HL-60/S4 (cell line): ENCODE data around the gene PDGFRA.
"Not testable (repeated sequence)": the region's sequence is repeated elsewhere in the genome, so short reads cannot be mapped to it uniquely, and the experiment has no call there.

Experiments used
- in situ Hi-C: fragments of 300-500 bp; cut with MboI; formaldehyde crosslinking; loops from 2 replicates; pipeline ENCODE4 v1.14.3; 2022; ENCODE audit warnings: low sequenced_read_pairs

Gene PDGFRA

DNA sequence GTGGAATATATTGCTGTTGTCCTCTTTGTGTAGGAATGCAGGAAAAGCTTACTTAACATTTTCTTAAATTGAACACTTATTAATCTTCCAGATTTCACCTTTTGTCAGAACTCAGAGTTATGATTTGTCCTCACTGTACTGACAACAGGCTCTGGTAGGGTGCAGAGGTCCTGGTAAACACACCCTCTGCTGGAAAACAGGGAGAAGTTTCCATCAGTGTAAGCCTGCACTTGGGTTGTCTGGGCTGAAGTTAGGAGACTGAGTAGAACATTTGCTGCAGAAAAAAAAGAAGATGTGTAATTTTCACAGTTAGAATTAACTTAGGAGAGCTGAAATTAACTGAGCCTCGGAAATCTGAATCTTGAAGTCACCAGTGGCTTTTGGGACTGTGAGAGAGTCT is 23.2 kb downstream of the PDGFRA start:
- in situ Hi-C loops, result not testable (repeated sequence)

GRCh38 chr4:54254116-54254914 is 25.2 kb downstream of the PDGFRA start:
- in situ Hi-C loops, result no loop called here

DNA sequence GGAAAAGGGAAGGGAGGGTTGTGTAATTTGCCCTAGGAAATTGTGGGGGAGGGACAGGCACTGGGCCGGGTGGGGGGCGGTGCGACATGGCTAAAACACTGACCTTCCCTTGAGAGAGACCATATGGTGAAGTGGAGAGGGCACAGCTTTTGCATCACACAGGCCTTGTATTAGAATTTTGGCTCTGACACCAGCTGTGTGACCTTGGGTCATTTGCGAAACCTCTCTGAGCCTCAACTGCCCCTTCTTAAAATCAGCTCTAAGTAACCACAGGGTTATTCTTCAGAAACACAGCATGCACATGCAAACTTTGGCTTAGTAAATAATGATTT is 25.8 kb downstream of the PDGFRA start:
- in situ Hi-C loops, result no loop called here

- in situ Hi-C loops, result no loop called here
These were observed 26.8 kb downstream of the PDGFRA start for GRCh38 chr4:54255881-54256280.

GRCh38 chr4:54256491-54257486 is 27.7 kb downstream of the PDGFRA start:
- in situ Hi-C loops, result no loop called here

DNA sequence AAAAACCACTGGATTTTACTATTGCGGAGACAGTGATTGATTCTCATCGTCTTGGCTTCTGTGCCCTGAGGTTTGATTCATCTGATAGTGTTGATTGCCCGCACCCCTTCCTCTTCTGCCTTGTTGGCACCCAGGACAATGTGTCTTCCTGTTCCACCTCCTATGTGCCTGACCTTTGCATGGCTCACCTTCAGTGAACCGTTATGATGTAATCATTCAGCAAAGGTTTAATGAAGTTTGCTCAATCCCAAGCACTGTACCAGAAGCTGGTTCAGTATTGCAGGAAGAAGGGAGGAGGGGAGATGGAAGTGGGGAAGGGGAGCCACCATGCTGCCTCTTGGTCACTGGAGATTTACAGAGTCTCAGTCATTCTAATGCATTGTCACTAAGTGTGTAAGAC is 36.3 kb downstream of the PDGFRA start:
- in situ Hi-C loops, result no loop called here

DNA sequence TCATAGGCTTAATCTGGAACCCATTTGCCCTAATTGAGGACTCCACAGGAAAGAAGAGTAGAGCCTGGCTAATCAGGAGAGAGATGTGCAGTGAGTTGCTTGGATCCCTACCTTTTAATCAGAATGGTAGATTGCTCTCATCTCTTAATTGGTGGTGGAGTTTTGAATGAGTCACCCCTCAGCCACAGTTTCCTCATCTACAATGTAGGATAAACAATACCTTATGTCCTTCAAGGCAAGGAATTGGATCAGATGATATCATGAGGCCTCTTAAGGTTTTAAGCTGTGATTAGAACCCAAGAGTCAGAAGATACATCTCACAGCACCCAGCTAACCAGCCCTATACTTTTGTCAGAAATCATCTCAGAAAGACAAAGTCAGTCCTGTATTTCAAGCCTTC is 39.1 kb downstream of the PDGFRA start:
- in situ Hi-C loops, result no loop called here

GRCh38 chr4:54271464-54271863 is 42.4 kb downstream of the PDGFRA start:
- in situ Hi-C loops, result no loop called here

DNA sequence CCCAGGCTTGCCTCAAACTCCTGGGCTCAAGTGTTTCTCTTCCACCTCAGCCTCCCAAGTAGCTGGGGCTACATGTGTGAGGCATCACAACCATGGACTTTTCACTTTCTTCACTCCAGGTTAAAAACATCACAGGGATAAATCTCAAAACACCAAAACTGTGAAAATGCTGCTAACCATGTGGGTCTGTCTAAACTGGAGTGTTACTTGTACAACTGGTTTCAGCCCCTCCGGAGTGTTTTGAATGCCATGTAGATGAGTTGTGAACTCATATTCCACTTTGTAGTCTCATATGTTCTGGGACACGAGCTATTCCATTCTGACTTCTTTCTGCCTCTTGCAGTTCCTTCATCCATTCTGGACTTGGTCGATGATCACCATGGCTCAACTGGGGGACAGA is 43.0 kb downstream of the PDGFRA start:
- in situ Hi-C loops, result no loop called here

GRCh38 chr4:54274264-54274663 is 45.2 kb downstream of the PDGFRA start:
- in situ Hi-C loops, result no loop called here

GRCh38 chr4:54274795-54275665 is 45.9 kb downstream of the PDGFRA start:
- in situ Hi-C loops, result no loop called here

DNA sequence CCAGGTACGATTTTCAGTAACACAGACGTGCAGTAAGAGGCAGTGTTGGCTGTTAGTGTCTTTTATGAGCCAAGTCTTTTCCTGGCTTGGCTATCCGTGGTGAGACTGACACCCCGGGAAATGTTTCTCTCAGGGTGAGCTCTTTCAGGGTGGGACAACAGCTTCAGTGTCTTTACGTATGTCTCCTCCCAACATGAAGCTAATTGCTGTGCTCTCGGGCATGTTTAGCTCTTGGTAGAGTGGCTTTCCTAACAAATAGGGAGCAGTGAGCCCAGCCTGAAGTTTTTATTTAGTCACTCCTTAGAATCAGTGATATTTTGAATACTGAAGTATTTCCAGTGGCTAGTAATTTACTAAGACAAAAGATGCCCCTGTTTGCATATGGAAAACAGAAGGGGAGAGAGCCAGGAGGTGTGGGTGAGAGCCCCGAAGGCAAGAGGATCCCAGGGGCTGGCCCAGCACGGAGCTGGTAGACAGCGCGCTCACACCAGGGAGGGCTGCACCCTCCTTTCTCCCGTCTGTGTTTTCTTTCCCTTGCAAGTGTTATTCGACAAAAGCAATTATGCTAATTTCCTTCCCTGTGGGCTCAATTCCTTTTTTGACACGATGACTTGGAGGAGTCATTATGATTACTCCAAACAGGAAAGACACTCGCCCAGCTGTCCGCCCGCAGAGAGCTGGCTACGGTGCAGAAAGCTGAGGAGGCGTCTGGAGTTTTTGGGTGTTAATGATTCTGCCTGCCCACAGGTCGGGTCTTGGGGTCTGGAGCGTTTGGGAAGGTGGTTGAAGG is 47.7 kb downstream of the PDGFRA start:
- in situ Hi-C loops, result no loop called here

DNA sequence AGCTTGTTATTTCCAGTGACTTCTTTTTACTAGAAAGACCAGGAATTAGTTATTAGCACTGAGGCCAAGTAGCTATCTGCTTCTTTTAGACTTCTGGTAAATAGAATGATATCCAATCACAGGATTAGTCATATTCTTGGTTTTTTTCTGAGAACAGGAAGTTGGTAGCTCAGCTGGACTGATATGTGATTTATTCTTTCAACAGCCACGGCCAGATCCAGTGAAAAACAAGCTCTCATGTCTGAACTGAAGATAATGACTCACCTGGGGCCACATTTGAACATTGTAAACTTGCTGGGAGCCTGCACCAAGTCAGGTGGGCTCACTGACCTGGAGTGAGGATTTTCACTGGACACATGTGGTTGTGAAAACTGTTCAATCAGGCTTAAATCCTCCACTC is 48.6 kb downstream of the PDGFRA start:
- in situ Hi-C loops, result no loop called here

DNA sequence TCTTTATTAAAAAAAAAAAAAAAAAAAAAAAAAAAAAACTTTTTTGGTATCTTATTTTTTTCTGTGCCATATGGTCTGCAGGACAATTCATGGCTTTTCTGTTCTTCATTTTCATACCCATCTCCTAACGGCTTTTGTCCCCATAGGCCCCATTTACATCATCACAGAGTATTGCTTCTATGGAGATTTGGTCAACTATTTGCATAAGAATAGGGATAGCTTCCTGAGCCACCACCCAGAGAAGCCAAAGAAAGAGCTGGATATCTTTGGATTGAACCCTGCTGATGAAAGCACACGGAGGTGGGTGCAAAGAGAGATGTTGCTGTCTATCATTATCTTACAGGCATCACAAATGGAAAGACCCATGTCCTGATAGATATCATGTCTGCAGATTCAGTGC is 49.1 kb downstream of the PDGFRA start:
- in situ Hi-C loops, result no loop called here

GRCh38 chr4:54281054-54281766 is 52.1 kb downstream of the PDGFRA start:
- in situ Hi-C loops, result no loop called here

- in situ Hi-C loops, result no loop called here
These were observed 53.7 kb downstream of the PDGFRA start for GRCh38 chr4:54282837-54283236.

DNA sequence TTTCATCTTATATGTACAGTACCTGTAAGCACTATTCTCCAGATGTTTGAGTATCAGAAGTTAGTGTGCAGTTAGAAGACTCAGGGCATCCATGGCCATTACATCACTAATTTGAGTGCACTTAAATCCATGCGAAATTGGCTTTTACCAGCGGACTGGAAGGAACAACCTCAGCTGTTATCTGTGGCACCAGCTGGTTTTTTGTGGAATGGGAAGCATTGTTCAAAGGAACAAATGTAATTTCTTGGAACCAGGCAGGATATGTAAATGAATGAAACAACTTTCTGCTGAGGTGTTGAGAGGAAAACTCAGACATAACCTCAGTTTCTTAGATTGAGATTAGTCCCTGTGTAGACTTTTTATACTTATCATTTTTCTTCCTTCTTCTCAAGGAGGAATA is 60.2 kb downstream of the PDGFRA start:
- in situ Hi-C loops, result no loop called here

DNA sequence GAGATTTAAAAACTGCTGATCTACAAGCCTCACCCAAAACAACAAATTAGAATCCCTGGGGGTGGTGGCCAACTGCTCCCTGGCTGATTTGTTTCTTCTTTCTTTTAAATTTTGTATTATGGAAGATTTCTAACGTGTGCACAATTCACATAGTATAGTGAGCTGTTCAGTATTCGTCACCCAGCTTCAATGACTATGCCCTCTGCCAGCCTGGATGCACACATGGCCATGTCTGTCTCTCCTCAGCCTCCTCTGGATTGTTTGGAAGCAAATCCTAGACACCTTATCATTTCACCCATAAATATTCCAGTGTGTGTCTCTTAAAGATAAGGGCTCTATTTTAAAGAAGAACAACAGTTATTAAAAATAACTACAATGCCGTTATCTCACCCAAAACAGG is 61.9 kb downstream of the PDGFRA start:
- in situ Hi-C loops, result no loop called here

DNA sequence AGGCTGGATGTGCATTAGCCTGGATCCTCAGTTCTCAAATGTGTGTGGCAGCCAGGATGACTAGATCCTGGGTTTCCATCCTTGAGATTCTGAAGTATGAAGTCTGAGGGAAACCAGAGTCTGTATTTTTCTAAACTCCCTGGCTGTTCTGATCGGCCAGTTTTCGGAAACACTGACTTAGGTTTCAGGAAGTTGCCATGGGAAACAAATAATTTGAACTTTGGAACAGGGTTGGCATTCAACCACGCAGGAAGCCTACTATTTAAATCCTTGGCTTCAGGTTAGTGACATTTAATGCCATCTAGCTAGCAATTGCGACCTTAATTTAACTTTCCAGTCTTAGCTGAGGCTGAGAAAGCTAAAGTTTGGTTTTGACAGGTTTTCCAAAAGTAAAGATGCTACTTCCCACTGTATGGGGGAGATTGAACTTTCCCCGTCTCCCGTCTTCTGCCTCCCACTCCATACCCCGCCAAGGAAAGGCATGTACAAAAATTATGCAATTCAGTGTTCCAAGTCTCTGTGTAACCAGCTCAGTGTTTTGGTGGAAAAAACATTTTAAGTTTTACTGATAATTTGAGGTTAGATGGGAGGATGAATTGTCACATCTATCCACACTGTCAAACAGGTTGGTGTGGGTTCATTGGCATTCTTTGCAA is 67.6 kb downstream of the PDGFRA start:
- in situ Hi-C loops, result no loop called here
